A204.1 (cell line): ENCODE data around the gene MYO1C.
"Not testable (repeated sequence)": the region's sequence is repeated elsewhere in the genome, so short reads cannot be mapped to it uniquely, and the experiment has no call there.

ENCODE experiments used
- FAIRE-seq: peaks from 2 replicates; lab custom pipeline; 2012; peaks lifted over from hg19 to GRCh38; lab: Jason Lieb, UNC

Gene MYO1C

GRCh38 chr17:1509290-1509881 lies 16.9 kb upstream of the MYO1C start:
- no peak for FAIRE-seq

- not testable (repeated sequence) for FAIRE-seq
Measured at GRCh38 chr17:1508709-1509108, 16.2 kb upstream of the MYO1C start.

DNA sequence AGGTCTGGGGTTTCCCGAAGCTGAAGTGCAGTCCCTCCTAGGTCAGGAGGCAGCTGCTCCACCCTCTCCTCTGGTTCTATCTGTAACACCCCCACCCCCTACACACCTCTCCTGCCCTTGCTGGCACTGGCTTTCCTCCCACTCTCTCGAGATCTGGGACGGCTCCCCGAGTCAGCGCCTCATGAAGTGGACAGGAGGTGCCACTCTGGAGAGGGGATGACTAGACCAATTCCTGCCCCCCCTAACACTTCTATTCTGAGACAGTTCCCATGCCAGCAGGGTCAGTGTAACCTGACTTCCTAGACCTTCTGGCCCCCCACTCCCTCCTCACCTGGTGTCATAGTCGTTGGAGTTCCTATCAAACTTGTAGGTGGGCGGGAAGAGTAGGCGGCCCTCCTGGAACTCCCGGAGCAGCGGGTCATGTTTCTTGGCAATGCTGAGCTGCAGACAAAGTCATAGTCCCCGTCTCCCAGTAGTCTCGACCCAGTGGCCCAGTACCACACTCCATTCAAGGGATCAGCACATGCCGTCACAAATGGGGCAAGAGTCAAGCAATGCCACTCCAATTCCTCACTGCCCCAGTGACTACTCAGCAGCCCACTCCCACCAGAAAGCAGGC lies 14.3 kb upstream of the MYO1C start:
- no peak for FAIRE-seq

DNA sequence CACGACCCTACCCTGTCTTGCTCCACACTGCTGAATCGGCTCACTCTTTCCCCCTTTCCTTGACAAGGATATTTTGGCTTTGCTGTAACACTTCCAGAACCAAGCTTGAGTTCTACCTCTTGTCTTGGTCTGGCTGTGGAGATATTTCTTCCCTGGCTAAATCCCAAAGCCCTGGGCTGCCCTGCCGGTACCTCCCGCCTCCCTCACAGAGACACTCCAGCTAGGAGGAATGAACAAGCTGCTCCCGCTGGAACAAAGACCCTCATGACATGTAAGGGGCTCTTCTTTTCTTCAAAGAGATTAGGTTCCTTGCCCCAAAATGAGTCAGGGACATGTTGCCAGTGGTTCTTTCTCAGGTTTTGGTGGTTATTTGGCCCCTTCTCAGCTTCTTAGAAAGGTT lies 13.1 kb upstream of the MYO1C start:
- no peak for FAIRE-seq

GRCh38 chr17:1504866-1505265 lies 12.4 kb upstream of the MYO1C start:
- no peak for FAIRE-seq

- FAIRE-seq: no peak
Measured at GRCh38 chr17:1503699-1504098, 11.2 kb upstream of the MYO1C start.

DNA sequence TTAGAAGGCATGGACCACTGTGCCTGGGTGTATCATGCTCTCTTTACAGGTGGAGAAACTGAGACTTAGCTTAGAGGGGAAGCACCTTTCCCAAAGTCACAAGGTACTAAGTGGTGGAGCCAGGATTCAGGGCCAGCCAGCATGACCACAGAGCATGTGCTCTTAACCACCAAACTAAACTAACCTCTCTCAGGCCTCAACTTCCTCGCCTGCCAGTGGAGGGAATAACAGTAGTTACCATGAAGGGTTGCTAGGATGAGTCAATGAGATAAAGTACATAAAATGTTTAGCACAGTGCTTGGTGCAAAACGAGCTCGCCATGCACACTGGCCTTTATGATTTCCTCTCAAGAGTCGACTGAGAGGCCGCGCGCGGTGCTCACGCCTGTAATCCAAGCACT lies 6.4 kb upstream of the MYO1C start:
- FAIRE-seq: no peak

GRCh38 chr17:1498233-1498632 lies 5.7 kb upstream of the MYO1C start:
- FAIRE-seq: no peak

- FAIRE-seq: no peak
Measured at GRCh38 chr17:1497831-1498230, 5.3 kb upstream of the MYO1C start.

- FAIRE-seq: no peak
Measured at GRCh38 chr17:1496869-1497268, 4.4 kb upstream of the MYO1C start.

- FAIRE-seq: no peak
Measured at GRCh38 chr17:1495265-1495989, 2.9 kb upstream of the MYO1C start.

DNA sequence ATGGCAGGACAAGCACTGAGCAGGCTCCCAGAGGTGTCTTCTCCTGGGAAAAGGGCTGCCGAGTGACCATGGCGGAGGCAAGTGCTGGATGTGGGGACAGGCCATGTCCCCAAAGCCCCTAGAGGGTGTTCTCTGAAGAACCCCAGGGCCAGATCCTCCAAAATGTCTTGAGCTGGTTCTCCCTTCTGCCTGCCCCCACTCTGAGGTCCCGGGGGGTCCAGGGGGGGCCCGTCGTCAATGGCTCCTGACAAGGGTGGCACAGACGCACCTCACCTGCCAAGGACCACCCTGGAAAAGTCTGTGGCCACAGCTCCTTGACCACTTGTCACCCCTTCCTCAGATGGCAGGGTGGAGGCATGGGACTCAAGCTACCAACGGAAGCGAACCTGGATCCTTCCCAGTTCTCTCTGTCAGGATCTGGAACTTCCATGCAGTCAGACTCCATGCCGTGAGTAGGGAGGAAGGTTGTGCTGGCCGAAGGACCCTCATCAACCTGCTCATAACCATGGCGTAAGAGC lies 2.3 kb upstream of the MYO1C start:
- no peak for FAIRE-seq

DNA sequence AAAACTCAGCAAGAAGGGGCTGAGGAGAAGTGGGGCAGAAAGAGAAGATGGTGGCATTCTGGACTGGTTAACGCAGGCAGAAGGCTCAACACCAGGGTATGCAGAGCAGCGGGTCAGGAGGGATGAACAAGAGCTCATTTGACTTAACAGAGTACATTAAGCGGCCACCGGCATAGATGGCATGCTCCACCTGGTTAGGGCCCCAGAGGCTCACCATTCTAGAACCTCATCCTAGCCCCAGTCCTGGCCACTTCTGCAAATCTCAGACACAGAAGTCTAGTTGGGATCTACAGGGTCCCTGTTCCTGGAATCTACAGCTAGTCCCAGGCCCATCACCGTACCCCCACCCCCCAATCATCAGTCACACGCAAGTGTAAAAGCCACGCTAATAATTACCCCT lies 1.7 kb upstream of the MYO1C start:
- FAIRE-seq: no peak

- no peak for FAIRE-seq
Measured at GRCh38 chr17:1493291-1493980, 950 bp upstream of the MYO1C start.

DNA sequence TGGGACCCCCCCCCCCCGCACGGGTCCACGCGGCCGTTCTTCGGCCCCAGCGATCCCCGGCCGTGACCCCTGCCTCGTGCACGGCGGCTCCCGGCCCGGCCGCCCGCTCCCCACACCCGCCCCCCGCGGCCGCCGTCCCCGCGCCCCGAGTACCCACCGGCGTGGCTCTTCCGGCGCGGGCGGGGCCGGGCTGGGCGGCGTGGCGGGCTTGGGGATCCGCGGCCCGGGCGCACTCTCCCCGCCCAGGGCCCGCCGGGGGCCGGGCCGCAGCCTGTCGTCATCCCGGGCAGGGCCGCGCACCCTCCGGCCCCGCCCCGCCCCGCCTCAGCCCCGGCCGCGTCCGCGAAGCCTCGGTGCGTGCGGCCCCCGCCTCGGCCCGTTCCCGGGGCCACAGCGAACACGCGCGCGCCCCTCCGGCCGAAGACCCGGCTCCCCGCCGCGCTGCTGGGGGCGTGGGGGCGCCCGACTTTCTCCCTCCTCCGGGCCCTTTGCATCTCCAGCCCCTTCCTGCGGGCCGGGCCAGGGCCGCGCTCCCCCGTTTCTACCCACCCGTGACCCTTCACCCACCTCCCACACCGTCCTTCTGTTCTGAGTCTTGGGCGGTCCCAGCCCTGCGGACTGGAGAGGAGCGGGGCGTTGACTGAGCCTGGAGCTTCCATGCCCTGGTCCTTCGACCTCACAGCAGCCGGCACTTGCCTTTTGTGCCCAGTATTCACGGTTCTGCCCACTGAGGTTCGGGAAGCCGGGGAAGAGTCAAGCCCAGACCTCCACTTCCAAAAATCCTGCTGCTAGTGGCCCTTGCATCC lies 840 bp downstream of the MYO1C start:
- no peak for FAIRE-seq

GRCh38 chr17:1490643-1491442 lies 1.6 kb downstream of the MYO1C start:
- FAIRE-seq: no peak

GRCh38 chr17:1488826-1489270 lies 3.6 kb downstream of the MYO1C start:
- FAIRE-seq: no peak

- FAIRE-seq: no peak
Measured at GRCh38 chr17:1487939-1488825, 4.3 kb downstream of the MYO1C start.

DNA sequence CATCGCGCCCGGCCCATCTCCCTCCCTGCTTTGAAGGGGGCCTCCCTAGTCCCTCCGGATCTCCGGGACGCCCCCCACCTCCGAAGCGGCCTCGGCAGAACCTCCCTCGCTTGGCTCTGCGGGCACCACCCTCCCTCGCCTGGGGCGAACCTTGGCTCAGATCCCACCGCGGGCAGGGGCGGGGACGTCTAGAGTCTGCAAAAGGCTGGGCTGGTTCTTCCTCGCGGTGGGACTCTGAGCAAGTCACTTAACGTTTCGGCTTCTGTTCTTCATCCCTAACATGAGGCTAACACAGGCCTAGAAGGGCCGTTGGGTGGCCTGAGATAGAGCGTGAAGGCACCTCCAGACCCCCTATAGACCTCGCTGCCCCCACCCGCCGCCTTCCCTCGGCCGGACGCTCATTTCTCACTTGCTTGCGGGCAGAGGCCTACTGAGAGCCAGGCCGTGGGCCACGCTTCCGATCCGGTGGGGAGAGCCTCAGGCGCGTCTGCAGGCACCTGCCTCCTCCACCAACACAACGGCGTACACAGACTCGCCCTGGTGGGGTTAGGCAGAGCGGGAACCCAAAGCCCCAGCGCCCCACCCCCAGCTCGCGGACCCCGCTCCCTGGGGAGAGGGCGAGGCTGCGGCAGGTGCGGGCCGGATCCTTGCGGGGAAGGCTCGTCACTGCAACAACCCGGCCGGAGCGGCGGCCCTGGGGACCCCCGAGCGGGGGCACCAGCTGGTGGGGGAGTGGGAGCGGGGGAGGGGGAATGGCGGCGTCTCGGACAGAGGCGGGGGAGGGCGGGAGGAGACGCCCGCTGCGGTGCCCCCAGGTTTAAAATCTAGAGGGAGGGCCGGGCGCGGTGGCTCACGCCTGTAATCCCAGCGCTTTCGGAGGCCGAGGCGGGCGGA lies 5.4 kb downstream of the MYO1C start:
- FAIRE-seq: no peak
